GM12873 (cell line): ENCODE measurements around the gene CD276.

Experiments used
- TF ChIP-seq, protein P1 (sequence below): IDR thresholded peaks from 2 replicates; pipeline ENCODE4 v1.5.1; 2012; ENCODE audit warnings: low read depth, mild to moderate bottlenecking, moderate library complexity, low read length, control low read depth; ENCODE audit not compliant: insufficient read depth; ENCODE audit errors: missing control alignments

The CD276 gene

DNA sequence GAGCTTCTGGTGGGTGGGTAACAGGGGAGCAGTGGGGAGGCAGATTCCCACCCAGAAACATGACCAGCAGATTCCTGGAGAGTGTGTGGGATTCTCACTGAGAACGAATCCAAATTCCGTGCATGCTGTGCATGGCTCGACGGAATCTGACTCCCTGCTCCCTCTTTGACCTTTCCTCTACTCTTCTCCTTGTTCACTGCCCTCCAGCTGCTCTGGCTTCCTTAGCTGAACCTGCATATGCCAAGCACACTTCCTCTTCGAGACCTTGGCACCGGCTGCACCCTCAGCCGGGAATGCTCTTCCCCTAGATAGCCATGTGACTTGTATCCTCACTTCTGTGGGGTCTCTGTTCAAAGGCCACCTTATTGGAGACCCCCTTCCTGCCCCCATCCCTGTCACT is 62.7 kb downstream of the CD276 start:
- TF ChIP-seq, protein P1, sequence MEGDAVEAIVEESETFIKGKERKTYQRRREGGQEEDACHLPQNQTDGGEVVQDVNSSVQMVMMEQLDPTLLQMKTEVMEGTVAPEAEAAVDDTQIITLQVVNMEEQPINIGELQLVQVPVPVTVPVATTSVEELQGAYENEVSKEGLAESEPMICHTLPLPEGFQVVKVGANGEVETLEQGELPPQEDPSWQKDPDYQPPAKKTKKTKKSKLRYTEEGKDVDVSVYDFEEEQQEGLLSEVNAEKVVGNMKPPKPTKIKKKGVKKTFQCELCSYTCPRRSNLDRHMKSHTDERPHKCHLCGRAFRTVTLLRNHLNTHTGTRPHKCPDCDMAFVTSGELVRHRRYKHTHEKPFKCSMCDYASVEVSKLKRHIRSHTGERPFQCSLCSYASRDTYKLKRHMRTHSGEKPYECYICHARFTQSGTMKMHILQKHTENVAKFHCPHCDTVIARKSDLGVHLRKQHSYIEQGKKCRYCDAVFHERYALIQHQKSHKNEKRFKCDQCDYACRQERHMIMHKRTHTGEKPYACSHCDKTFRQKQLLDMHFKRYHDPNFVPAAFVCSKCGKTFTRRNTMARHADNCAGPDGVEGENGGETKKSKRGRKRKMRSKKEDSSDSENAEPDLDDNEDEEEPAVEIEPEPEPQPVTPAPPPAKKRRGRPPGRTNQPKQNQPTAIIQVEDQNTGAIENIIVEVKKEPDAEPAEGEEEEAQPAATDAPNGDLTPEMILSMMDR, result no peak

DNA sequence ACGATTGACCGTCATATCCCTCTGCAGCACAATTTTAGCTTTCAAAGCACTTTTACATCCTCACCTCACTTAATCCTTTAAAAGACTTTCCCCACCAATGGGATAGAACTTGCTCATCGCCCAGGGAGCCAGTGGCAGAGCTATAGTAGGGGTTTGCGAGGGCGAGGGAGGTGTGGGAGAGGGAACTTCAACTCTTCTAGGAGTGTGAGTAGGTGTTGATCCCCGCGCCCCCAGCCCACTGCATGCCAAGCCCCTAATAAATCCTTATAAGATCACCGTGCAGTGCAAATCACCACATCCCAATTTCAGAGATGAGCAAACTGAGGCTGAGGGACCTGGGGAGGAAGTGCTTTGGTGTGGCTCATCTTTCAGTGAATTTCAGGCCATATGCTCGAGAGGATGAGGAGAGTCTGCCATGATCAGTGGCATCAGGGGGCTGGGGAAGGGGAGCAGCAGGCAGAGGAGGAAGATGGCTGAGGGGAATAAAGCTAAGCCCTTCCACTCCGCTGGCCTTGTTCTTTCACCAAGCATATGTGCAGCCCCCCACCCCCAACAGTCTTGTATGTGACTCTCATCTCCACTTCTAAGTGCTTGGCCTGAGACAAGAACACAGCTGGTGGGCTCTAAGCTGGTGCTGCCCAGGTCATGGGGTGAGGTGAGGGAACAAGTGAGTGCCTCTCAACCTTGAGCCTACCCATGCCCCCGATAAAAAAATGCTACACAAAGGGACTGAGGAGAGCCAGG is 63.8 kb downstream of the CD276 start:
- TF ChIP-seq, protein P1, result no peak

DNA sequence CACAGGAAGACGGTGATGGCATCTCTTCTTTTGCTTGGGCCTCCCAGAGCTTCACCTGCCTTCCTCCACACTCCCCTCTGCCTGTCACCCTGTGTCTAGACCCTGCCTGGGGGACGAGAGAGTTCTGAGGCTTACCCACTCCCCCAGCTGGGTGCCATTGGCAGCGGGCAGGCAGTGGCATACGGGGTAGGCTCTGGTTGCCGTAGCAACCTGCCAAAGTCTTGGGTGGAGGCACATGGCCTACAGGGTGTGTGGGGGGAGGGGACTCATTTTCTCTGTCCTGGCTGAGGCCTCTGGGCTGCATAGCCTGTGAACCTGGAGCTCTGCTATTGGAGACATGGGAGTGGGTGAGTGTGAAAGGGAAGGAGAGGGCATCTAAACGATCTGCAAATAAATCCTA is 64.5 kb downstream of the CD276 start:
- TF ChIP-seq, protein P1, result no peak

DNA sequence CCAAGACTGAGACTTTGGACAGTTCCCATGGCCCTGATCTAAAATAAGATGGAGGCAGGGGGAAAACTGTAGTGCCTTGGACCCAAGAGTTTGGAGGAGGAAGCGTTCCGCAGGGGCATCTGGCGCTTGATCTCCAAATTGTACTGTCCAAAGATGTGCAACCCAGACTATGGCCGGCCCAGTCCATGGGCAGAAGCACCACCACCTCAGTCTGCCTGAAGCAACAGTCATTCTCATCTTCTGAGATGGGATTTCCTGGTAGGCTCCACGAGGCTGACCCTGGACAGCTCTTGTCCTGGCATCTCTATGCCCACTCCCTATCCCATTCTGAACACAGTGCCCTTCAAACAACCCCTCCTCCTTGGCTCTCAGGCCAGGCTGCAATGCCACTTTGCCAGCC is 65.3 kb downstream of the CD276 start:
- TF ChIP-seq, protein P1, result no peak

DNA sequence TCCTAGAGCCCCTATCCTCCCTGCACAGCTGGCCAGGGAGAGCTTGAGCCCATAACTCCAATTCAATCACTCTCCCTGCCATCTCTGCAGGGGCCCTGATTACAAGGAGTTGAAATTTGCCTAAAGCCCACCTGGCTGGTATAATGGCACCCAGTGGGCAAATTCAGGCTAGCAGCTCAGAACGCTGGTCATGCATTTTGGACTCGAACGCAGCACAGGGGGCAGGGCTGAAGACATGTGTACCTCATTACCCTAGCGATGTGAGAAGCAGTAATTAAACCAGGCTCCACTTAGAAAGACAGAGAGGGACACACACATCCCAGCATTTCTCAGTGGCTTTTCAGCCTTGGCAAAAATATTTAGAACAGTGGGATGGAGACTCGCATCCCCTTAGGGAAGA is 65.8 kb downstream of the CD276 start:
- TF ChIP-seq, protein P1, result no peak

DNA sequence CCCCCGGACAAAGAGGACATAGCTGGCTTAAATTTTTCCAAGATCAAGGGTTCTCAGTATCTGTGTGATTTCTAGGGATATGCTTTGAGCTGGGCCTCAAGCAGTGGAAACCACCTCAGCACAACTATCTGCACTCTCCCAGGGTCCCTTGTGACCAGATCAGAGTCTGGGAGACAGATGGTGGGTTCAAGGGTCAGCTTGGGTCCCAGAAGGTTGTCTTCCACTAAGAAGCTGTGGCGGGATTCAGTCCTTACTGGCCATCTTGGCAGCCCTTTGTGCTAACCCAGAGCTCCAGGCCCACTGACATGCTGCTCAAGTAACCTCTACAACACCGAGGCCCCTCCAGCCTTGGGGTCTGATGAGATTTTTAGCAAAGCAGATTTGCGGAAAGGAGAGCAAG is 66.3 kb downstream of the CD276 start:
- TF ChIP-seq, protein P1, result no peak

DNA sequence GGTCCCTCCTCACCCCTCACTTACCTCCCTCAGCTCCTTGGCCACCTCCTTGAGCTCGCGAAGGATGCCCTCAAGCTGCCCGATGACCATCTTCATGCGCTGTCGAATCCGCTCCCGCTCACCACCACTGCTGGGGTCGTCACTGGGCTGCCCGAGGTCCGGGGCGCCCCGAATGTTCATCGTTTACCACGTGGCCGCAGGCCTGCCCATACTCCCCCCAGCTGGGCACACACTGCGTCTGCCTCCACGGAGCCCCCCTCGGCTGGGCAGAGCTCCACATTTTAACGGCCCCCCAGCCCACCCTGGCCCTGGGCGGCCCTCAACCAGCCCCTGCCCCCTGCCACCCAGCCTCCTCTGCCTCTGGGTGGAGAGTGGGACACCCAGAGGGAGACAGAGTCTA is 66.8 kb downstream of the CD276 start:
- TF ChIP-seq, protein P1, result no peak
